ENCODE data around the gene WDR93. TPM values are rescaled to one million over a fixed set of nuclear protein-coding genes. Genes with fewer than 3 reads are reported as not detected.
A peak's percentile ranks its signal among the peaks of the same experiment; 100 is the strongest.

WDR93 gene
- total RNA-seq, 4 donors from 2014 or later, result 0.13 to 0.42 (median 0.17) TPM; not detected in 1

DNA sequence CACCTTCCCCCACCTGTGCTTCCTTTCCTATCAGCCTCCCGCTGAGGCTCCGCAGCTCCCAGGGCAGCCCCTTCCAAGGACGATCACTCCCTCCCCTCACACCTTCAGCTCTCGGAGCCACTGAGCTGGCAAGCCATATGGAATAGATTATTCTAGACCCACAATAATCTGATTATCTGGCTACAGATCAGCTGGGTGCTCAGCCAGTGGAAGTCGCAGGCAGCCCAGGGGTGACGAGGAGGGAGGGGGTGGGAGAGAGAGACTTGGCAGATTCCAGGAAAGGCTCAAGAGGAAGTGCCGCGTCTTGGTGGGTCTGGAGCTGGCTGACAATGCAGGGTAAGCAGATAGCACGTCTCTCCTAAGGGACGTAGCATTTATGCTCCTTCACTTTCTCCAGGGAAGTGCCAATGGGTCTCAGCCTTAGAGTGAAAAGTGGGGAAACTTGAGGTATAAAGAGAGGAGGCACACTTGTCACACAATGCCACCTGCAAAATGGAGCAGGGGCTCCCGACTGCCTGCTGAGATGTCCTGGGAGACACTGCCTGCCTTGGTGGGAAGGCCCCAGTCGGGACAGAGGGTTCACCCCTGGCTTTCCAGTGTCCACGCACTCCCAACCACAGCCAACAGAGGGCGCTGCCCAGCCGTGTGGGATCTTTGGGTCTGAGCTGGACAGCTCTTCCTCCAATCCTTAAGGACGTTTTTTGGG lies 69.8 kb downstream of the WDR93 start:
- Histone ChIP-seq H3K4me1 (peaks cover 0 to 9% (median 4%) of the 10 kb centered on the region in 4 donors), H3K4me3 (no peak overlapping the region), H3K27me3 (no peaks in the 10 kb centered on the region), H3K27ac (replicated peaks in 1 of 4) (no peak overlapping the region), H3K36me3 (no peaks in the 10 kb centered on the region), H3K9me3 (no peaks in the 10 kb centered on the region)
- TF ChIP-seq, protein P1, sequence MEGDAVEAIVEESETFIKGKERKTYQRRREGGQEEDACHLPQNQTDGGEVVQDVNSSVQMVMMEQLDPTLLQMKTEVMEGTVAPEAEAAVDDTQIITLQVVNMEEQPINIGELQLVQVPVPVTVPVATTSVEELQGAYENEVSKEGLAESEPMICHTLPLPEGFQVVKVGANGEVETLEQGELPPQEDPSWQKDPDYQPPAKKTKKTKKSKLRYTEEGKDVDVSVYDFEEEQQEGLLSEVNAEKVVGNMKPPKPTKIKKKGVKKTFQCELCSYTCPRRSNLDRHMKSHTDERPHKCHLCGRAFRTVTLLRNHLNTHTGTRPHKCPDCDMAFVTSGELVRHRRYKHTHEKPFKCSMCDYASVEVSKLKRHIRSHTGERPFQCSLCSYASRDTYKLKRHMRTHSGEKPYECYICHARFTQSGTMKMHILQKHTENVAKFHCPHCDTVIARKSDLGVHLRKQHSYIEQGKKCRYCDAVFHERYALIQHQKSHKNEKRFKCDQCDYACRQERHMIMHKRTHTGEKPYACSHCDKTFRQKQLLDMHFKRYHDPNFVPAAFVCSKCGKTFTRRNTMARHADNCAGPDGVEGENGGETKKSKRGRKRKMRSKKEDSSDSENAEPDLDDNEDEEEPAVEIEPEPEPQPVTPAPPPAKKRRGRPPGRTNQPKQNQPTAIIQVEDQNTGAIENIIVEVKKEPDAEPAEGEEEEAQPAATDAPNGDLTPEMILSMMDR (IDR thresholded peaks at IDR 0.05), result peak; percentile 90 to 98 (median 91)
- TF ChIP-seq POLR2AphosphoS5 (IDR thresholded peaks at IDR 0.05), result no peak
- TF ChIP-seq POLR2A (IDR thresholded peaks at IDR 0.05; ENCODE audit: low read depth), result no peak
- DNase-seq (ENCODE audit: extremely low spot score), result peak; percentile 95
- WGBS, result 45% methylated on average over 12 of the region's 16 CpGs
- intact Hi-C loops (cut with DNase I), result loop anchor here (2.0 kb wide), 1 partner anchor 114 kb away; no protein-coding TSS in a partner anchor

DNA sequence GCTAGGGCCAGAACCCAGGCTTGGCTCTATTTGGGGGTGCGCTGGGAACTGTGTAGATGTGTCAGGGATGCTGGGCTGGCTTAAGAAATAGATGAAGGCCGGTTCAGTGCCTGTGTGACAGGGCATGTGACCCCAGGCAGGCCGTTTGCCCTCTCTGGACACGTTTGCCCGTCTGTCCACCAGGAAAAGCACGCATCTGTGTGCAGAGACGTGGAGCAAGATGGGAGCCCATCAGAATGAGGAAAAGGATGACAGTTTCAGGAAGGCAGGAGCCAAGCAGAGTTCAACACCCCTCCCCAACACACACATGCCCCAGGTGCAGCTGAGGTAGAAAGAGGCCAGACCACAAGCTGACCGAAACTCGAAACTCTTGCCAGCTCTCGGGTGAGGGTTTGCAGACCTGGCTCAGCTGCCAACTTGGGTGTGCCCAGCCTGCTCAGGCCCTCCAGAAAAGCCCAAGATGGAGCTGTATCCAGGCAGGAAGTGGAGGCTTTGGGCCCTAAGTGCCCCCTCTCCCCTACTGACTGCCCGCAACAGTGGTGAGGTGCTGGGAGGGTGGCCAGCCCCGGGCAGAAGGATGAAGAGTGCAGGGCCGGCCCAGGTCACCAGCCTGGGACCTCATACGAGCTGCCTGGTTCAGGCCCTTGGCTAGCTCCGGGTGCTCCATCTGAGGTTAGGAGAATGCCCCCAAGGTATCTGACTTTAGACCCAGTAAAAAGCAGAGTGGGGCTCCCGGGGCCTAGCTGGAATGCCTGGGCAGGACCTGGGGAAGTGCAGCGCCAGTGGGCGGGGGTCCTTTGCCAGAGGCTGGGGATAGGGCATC lies 70.6 kb downstream of the WDR93 start:
- Histone ChIP-seq H3K27ac (replicated peaks in 1 of 4) (no peak overlapping the region), H3K36me3 (no peaks in the 10 kb centered on the region), H3K9me3 (no peaks in the 10 kb centered on the region), H3K4me3 (no peak overlapping the region), H3K4me1 (peaks cover 0 to 9% (median 4%) of the 10 kb centered on the region in 4 donors), H3K27me3 (no peaks in the 10 kb centered on the region)
- intact Hi-C loops (cut with DNase I), result loop anchor here (2.0 kb wide), 1 partner anchor 114 kb away; no protein-coding TSS in a partner anchor
- no peak for DNase-seq (ENCODE audit: extremely low spot score)
- WGBS, result 70% methylated on average over 12 of the region's 18 CpGs
- TF ChIP-seq POLR2A (IDR thresholded peaks at IDR 0.05; ENCODE audit: low read depth) (no peak), POLR2AphosphoS5 (IDR thresholded peaks at IDR 0.05) (no peak), EP300 (IDR thresholded peaks at IDR 0.05) (no peak)
- TF ChIP-seq, protein P1 (IDR thresholded peaks at IDR 0.05), result no peak

DNA sequence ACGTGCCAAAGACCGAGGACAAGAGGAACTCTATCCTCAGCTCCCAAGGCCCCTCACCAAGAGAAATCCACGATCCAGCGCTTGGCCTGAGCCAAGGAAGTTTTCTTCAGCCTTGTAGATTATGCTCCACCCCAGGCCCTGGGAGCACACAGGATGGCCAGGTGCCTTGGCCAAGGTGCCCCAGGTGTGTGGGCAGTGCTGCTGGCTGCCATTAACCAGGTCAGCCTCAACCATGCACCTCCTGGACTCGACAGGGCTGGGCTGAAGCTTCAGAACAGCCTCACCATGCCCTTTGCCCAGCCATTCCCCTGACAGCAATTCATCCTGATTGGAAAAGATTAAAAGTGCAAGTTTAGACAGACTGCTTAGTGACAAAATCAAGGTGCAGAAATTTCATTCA lies 71.3 kb downstream of the WDR93 start:
- 85% methylated on average over 5 of the region's 5 CpGs for WGBS
- TF ChIP-seq POLR2AphosphoS5 (IDR thresholded peaks at IDR 0.05), result no peak
- TF ChIP-seq POLR2A (IDR thresholded peaks at IDR 0.05; ENCODE audit: low read depth), result no peak
- TF ChIP-seq, protein P1 (IDR thresholded peaks at IDR 0.05), result no peak
- no peak for TF ChIP-seq EP300 (IDR thresholded peaks at IDR 0.05)
- Histone ChIP-seq H3K36me3 (no peaks in the 10 kb centered on the region), H3K4me1 (peaks cover 0 to 9% (median 4%) of the 10 kb centered on the region in 4 donors), H3K9me3 (no peaks in the 10 kb centered on the region), H3K27me3 (no peaks in the 10 kb centered on the region), H3K27ac (replicated peaks in 1 of 4) (no peak overlapping the region), H3K4me3 (no peak overlapping the region)
- no peak for DNase-seq (ENCODE audit: extremely low spot score)
- intact Hi-C loops (cut with DNase I), result loop anchor here (2.0 kb wide), 1 partner anchor 113 kb away; no protein-coding TSS in a partner anchor

DNA sequence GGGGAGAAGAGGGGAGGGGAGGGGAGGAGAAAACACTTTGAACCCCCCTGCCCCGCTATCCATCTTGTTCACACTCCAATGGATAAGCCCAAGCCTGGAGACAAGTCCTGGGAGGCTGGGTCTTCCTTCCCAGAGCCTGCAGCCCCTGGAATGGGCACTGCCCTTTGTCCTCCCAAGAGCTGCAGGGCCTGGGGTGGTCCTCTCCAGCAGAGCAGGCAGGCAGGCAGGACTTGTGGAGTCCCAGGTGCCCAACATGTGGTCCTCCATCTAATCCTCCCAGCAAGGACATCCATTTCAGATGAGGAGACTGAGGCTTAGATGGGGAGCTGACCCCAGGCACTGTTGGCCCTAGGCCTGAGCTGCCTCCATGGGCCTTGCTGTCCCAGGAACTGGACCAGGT lies 75.1 kb downstream of the WDR93 start:
- WGBS, result 91% methylated on average over 1 of the region's 1 CpG
- peaks cover 0 to 7% (median 2%) of the 10 kb centered on the region in 4 donors for H3K4me1 ChIP-seq
- DNase-seq (ENCODE audit: extremely low spot score), result no peak
- H3K9me3 ChIP-seq, result no peaks in the 10 kb centered on the region
- intact Hi-C loops (cut with DNase I), result no loop called here
- H3K4me3 ChIP-seq, result no peak overlapping the region
- H3K36me3 ChIP-seq, result no peaks in the 10 kb centered on the region
- TF ChIP-seq, protein P1 (IDR thresholded peaks at IDR 0.05), result no peak
- TF ChIP-seq POLR2AphosphoS5 (IDR thresholded peaks at IDR 0.05) (no peak), POLR2A (IDR thresholded peaks at IDR 0.05; ENCODE audit: low read depth) (no peak), EP300 (IDR thresholded peaks at IDR 0.05) (no peak)
- H3K27me3 ChIP-seq, result no peaks in the 10 kb centered on the region
- no peak overlapping the region for H3K27ac ChIP-seq (replicated peaks in 1 of 4)

All from esophagus muscularis mucosa (tissue), 4 donors.